NCI-H128 (cell line): ENCODE results near the gene FAHD2A.
"Not testable (repeated sequence)": the region's sequence is repeated elsewhere in the genome, so short reads cannot be mapped to it uniquely, and the experiment has no call there.

Source experiments
- DNase-seq: peaks from one replicate; lab custom pipeline; 2025; ENCODE audit not compliant: unreplicated experiment; lab: John Stamatoyannopoulos, UW

Gene FAHD2A

GRCh38 chr2:95375532-95376150, 26.9 kb upstream of the FAHD2A start:
- no peak for DNase-seq

- DNase-seq = no peak
Observed at GRCh38 chr2:95376311-95377215, 25.9 kb upstream of the FAHD2A start.

- DNase-seq = no peak
Observed at GRCh38 chr2:95377216-95378123, 25.0 kb upstream of the FAHD2A start.

- DNase-seq = not testable (repeated sequence)
Observed at GRCh38 chr2:95378281-95378680, 24.2 kb upstream of the FAHD2A start.

- no peak for DNase-seq
Observed at GRCh38 chr2:95379371-95379831, 23.1 kb upstream of the FAHD2A start.

- DNase-seq = no peak
Observed at GRCh38 chr2:95380280-95380679, 22.2 kb upstream of the FAHD2A start.

- DNase-seq = no peak
Observed at GRCh38 chr2:95380731-95381130, 21.8 kb upstream of the FAHD2A start.

GRCh38 chr2:95381212-95382191, 21.0 kb upstream of the FAHD2A start:
- DNase-seq = no peak

- DNase-seq = no peak
Observed at GRCh38 chr2:95382192-95382591, 20.3 kb upstream of the FAHD2A start.

GRCh38 chr2:95382686-95383634, 19.5 kb upstream of the FAHD2A start:
- DNase-seq = no peak

GRCh38 chr2:95383635-95384027, 18.9 kb upstream of the FAHD2A start:
- DNase-seq = no peak

GRCh38 chr2:95384854-95385569, 17.5 kb upstream of the FAHD2A start:
- DNase-seq = no peak

- no peak for DNase-seq
Observed at GRCh38 chr2:95385570-95385984, 16.9 kb upstream of the FAHD2A start.

- no peak for DNase-seq
Observed at GRCh38 chr2:95386031-95386430, 16.5 kb upstream of the FAHD2A start.

GRCh38 chr2:95387358-95387757, 15.2 kb upstream of the FAHD2A start:
- DNase-seq = no peak

- DNase-seq = no peak
Observed at GRCh38 chr2:95388091-95388692, 14.3 kb upstream of the FAHD2A start.

GRCh38 chr2:95388856-95389244, 13.7 kb upstream of the FAHD2A start:
- no peak for DNase-seq
